H1 (cell line): ENCODE measurements around the gene RNF157. TPM values are rescaled to one million over a fixed set of nuclear protein-coding genes. Genes with fewer than 3 reads are reported as not detected.

Experiments
- CTCF ChIA-PET: fragments of 300-600 bp; sonication (Branson Sonifier 250); formaldehyde crosslinking; loops from one replicate; lab custom pipeline; 2021; ENCODE audit not compliant: partially characterized antibody; lab: Charles Lee
- POLR2A ChIA-PET: fragments of 300-600 bp; sonication (Branson Sonifier 250); formaldehyde crosslinking; loops from one replicate; lab custom pipeline; 2021; ENCODE audit warnings: inconsistent platforms; ENCODE audit not compliant: partially characterized antibody; lab: Charles Lee
- DNase-seq, 2 experiments: peaks; one replicate each; pipeline versions ENCODE4 v3.0.0 to v3.0.0-alpha.2; 2010 to 2022; ENCODE audit warnings: low spot score in 2 of 2, low read depth in 1 of 2, mixed read lengths in 1 of 2
- FAIRE-seq: peaks from 2 replicates; lab custom pipeline; 2011; peaks lifted over from hg19 to GRCh38; lab: Jason Lieb, UNC
- H2AFZ ChIP-seq: 2 replicates; pipeline ENCODE4 v1.8.1; 2012; ENCODE audit warnings: low read length, inconsistent platforms
- H2AK5ac ChIP-seq: 2 replicates; pipeline ENCODE4 v1.6.1; 2013; ENCODE audit warnings: low read depth, low read length
- H2BK120ac ChIP-seq: replicated peaks from 2 replicates; pipeline ENCODE3; 2013; ENCODE audit warnings: low read depth, low read length, inconsistent platforms
- H2BK12ac ChIP-seq: 2 replicates; pipeline ENCODE4 v1.6.1; 2013; ENCODE audit warnings: low read depth, low read length
- H2BK15ac ChIP-seq: 2 replicates; pipeline ENCODE4 v1.6.1; 2013; ENCODE audit warnings: low read length
- H2BK20ac ChIP-seq: 2 replicates; pipeline ENCODE4 v1.6.1; 2013; ENCODE audit warnings: low read length
- H2BK5ac ChIP-seq: 2 replicates; pipeline ENCODE4 v1.6.1; 2013; ENCODE audit warnings: low read depth, low read length
- H3K14ac ChIP-seq: 2 replicates; pipeline ENCODE4 v1.6.1; 2013; ENCODE audit warnings: inconsistent platforms; ENCODE audit not compliant: insufficient read length
- H3K18ac ChIP-seq: 2 replicates; pipeline ENCODE4 v1.6.1; 2013; ENCODE audit warnings: low read length; ENCODE audit errors: extremely low read depth
- H3K23ac ChIP-seq: 2 replicates; pipeline ENCODE4 v1.6.1; 2013; ENCODE audit warnings: inconsistent platforms; ENCODE audit not compliant: insufficient read length
- H3K23me2 ChIP-seq: 2 replicates; pipeline ENCODE4 v1.6.1; 2013; ENCODE audit warnings: low read depth, low read length
- H3K27ac ChIP-seq: 2 replicates; pipeline ENCODE4 v1.6.1; 2011; ENCODE audit warnings: low read depth, low read length, inconsistent platforms
- H3K27me3 ChIP-seq, 4 experiments: replicated peaks in 1 of 4; 1 replicate in 1 of 4; 2 replicates in 3 of 4; pipeline versions ENCODE4 v1.6.1 to v1.8.1; 2011 to 2013; ENCODE audit warnings: low read length in 3 of 4, mild to moderate bottlenecking in 3 of 4, inconsistent platforms in 2 of 4, mixed read lengths in 2 of 4, moderate library complexity in 1 of 4; ENCODE audit not compliant: control insufficient read depth in 3 of 4, insufficient read depth in 3 of 4; ENCODE audit errors: extremely low read depth in 1 of 4
- H3K36me3 ChIP-seq, 4 experiments: 2 replicates each; pipeline versions ENCODE4 v1.6.1 to v1.8.1; 2011 to 2013; ENCODE audit warnings: mild to moderate bottlenecking in 4 of 4, low read length in 3 of 4, moderate library complexity in 2 of 4, control low read depth in 1 of 4, inconsistent platforms in 1 of 4; ENCODE audit not compliant: insufficient read depth in 4 of 4, control insufficient read depth in 2 of 4
- H3K4ac ChIP-seq: replicated peaks from 2 replicates; pipeline ENCODE3; 2013; ENCODE audit warnings: low read length, low read depth, mixed read lengths, inconsistent platforms; ENCODE audit not compliant: insufficient read length
- H3K4me1 ChIP-seq, 4 experiments: replicated peaks in 1 of 4; 1 replicate in 1 of 4; 2 replicates in 3 of 4; pipeline versions ENCODE4 v1.6.1 to v1.8.1; 2011 to 2013; ENCODE audit warnings: low read length in 3 of 4, inconsistent platforms in 2 of 4, mixed read lengths in 1 of 4; ENCODE audit not compliant: insufficient read depth in 4 of 4, control insufficient read depth in 3 of 4
- H3K4me2 ChIP-seq, 2 experiments: 2 replicates each; pipeline versions ENCODE4 v1.6.1 to v1.8.1; 2011 to 2013; ENCODE audit warnings: low read depth in 2 of 2, low read length in 2 of 2, control low read depth in 1 of 2, inconsistent platforms in 1 of 2, mild to moderate bottlenecking in 1 of 2; ENCODE audit not compliant: insufficient read depth in 1 of 2
- H3K4me3 ChIP-seq, 4 experiments: fragments of 200-600, 300-600 bp in 1 of 4; sonication (generic), shearing (Covaris generic), sonication (Bioruptor Twin) in 1 of 4; 2 replicates each; pipeline versions ENCODE4 v1.5.1 to v1.8.1; 2011 to 2016; ENCODE audit warnings: low read length in 4 of 4, low read depth in 3 of 4, control low read depth in 2 of 4, inconsistent platforms in 2 of 4, mild to moderate bottlenecking in 2 of 4, mixed read lengths in 1 of 4, moderate library complexity in 1 of 4; ENCODE audit not compliant: insufficient read depth in 2 of 4; ENCODE audit errors: extremely low read depth in 1 of 4
- H3K56ac ChIP-seq: replicated peaks from 2 replicates; pipeline ENCODE3; 2013; ENCODE audit warnings: low read depth, mild to moderate bottlenecking, mixed read lengths, low read length, inconsistent platforms; ENCODE audit not compliant: insufficient read length
- H3K79me1 ChIP-seq: 2 replicates; pipeline ENCODE4 v1.6.1; 2013; ENCODE audit warnings: low read depth, low read length, control low read depth
- H3K79me2 ChIP-seq, 2 experiments: 2 replicates each; pipeline versions ENCODE4 v1.6.1 to v1.8.1; 2012 to 2013; ENCODE audit warnings: low read length in 2 of 2, mild to moderate bottlenecking in 2 of 2, inconsistent platforms in 1 of 2; ENCODE audit not compliant: insufficient read depth in 2 of 2, control insufficient read depth in 1 of 2
- H3K9ac ChIP-seq, 4 experiments: replicated peaks in 1 of 4; 1 replicate in 1 of 4; 2 replicates in 3 of 4; pipeline versions ENCODE4 v1.6.1 to v1.8.1; 2011 to 2013; ENCODE audit warnings: low read depth in 3 of 4, low read length in 3 of 4, control low read depth in 2 of 4, mild to moderate bottlenecking in 2 of 4, moderate library complexity in 2 of 4, inconsistent platforms in 1 of 4; ENCODE audit errors: extremely low read depth in 1 of 4
- H3K9me3 ChIP-seq, 2 experiments: 2 replicates each; pipeline versions ENCODE4 v1.6.1 to v1.8.1; 2012 to 2013; ENCODE audit warnings: mild to moderate bottlenecking in 2 of 2, moderate library complexity in 2 of 2, control low read depth in 1 of 2, inconsistent platforms in 1 of 2, low read depth in 1 of 2, low read length in 1 of 2, mixed read lengths in 1 of 2; ENCODE audit not compliant: insufficient read depth in 2 of 2
- H4K20me1 ChIP-seq, 2 experiments: replicated peaks in 1 of 2; 2 replicates each; pipeline versions ENCODE3 to v1.8.1; 2011 to 2013; ENCODE audit warnings: inconsistent platforms in 2 of 2, low read length in 2 of 2, mild to moderate bottlenecking in 1 of 2; ENCODE audit not compliant: insufficient read depth in 2 of 2, control insufficient read depth in 1 of 2
- H4K5ac ChIP-seq: 2 replicates; pipeline ENCODE4 v1.6.1; 2013; ENCODE audit warnings: low read length, low read depth, mixed read lengths, inconsistent platforms; ENCODE audit not compliant: insufficient read length
- H4K8ac ChIP-seq: 2 replicates; pipeline ENCODE4 v1.8.0; 2013; ENCODE audit warnings: mild to moderate bottlenecking, moderate library complexity, low read length, inconsistent platforms; ENCODE audit not compliant: insufficient read depth; ENCODE audit errors: extremely low read depth
- H4K91ac ChIP-seq: replicated peaks from 2 replicates; pipeline ENCODE3; 2013; ENCODE audit warnings: low read length, mixed read lengths, inconsistent platforms; ENCODE audit not compliant: insufficient read length
- CEBPB ChIP-seq: IDR thresholded peaks from 2 replicates; pipeline ENCODE4 v1.6.1; 2012; ENCODE audit warnings: low read depth, low read length
- CHD1 ChIP-seq: IDR thresholded peaks from 2 replicates; pipeline ENCODE4 v1.6.1; 2012; ENCODE audit warnings: low read depth, low read length, improper control_type of control experiment
- CREB1 ChIP-seq: IDR thresholded peaks from 2 replicates; pipeline ENCODE4 v1.6.1; 2012; ENCODE audit warnings: inconsistent platforms
- CTBP2 ChIP-seq: IDR thresholded peaks from 2 replicates; pipeline ENCODE4 v1.7.0; 2011; ENCODE audit warnings: borderline replicate concordance, mild to moderate bottlenecking, moderate library complexity, mixed read lengths, low read length; ENCODE audit not compliant: insufficient read depth, insufficient read length
- FOSL1 ChIP-seq: IDR thresholded peaks from 2 replicates; pipeline ENCODE4 v1.6.1; 2011; ENCODE audit warnings: mild to moderate bottlenecking, low read depth, low read length, moderate library complexity; ENCODE audit not compliant: insufficient read depth
- MAFK ChIP-seq: IDR thresholded peaks from 2 replicates; pipeline ENCODE4 v1.6.1; 2012; ENCODE audit warnings: low read depth, mild to moderate bottlenecking, improper control_type of control experiment, low read length
- POU5F1 ChIP-seq: IDR thresholded peaks from 2 replicates; pipeline ENCODE4 v1.6.1; 2011; ENCODE audit warnings: low read depth, mild to moderate bottlenecking, low read length, moderate library complexity
- RBBP5 ChIP-seq: IDR thresholded peaks from 2 replicates; pipeline ENCODE4 v1.7.1; 2012; ENCODE audit warnings: low read depth, mild to moderate bottlenecking, inconsistent platforms, low read length, moderate library complexity, borderline replicate concordance
- SIX5 ChIP-seq: IDR thresholded peaks from 2 replicates; pipeline ENCODE4 v1.6.1; 2011; ENCODE audit warnings: mild to moderate bottlenecking, low read depth, low read length
- TBP ChIP-seq: IDR thresholded peaks from 2 replicates; pipeline ENCODE4 v1.6.1; 2011; ENCODE audit warnings: low read depth, low read length, improper control_type of control experiment
- ZNF274 ChIP-seq: IDR thresholded peaks from 2 replicates; pipeline ENCODE4 v1.7.0; 2012; ENCODE audit warnings: low read length, borderline replicate concordance; ENCODE audit errors: extremely low read depth
- WGBS, 2 experiments: shearing (Covaris generic) in 1 of 2; methylation state at CpG; one replicate each; pipeline versions ENCODE4 v1.1.6 to v1.1.7; 2013 to 2015; ENCODE audit warnings: low lambda C conversion rate in 2 of 2, mixed read lengths in 2 of 2, inconsistent platforms in 1 of 2, low coverage in 1 of 2, missing lambda C conversion rate in 1 of 2; ENCODE audit not compliant: insufficient replicate concordance in 2 of 2, insufficient coverage in 1 of 2, insufficient read length in 1 of 2; ENCODE audit errors: extremely low coverage in 1 of 2, missing lambda C conversion rate in 1 of 2; 5-methylcytosine and 5-hydroxymethylcytosine counted together
- polyA plus RNA-seq, 7 experiments: library from polyadenylated mRNA; depleted of rRNA in 3 of 7; stranded (reverse) in 5 of 7; unstranded in 2 of 7; fragments of >200 nt in 5 of 7; fragments of 200-250 nt in 2 of 7; gene quantifications; 1 replicate in 5 of 7; 2 replicates in 1 of 7; 4 replicates in 1 of 7; pipeline versions ENCODE4 v1.2.1 to v1.2.3, GENCODE V29; 2011 to 2013; ENCODE audit warnings: missing spikeins in 2 of 7, mixed read lengths in 2 of 7
- total RNA-seq: library from RNA; stranded (reverse); fragmentation: NEBNext Ultra II Directional; extraction: Animal tissue kit (Norgen Biotek cat#: 25700); gene quantifications from 2 replicates; pipeline ENCODE4 v1.2.1, GENCODE V29; 2021

Gene RNF157
- total and polyA plus RNA-seq, 2 of the 8 experiments (the other 6 are each of a cell fraction or from before 2014, with no cell fraction given) = 13.4 to 16.7 TPM

- H2AFZ ChIP-seq = 0 out of 2 replicates have a peak overlapping the region, but pooled peaks have one; percentile 5
- H3K9me3 ChIP-seq = no peaks in the 10 kb centered on the region
- H3K23me2 ChIP-seq = no peaks in the 10 kb centered on the region
- no peaks in the 10 kb centered on the region for H3K79me2 ChIP-seq
- no peak overlapping the region for H2BK12ac ChIP-seq
- no peak overlapping the region for H3K56ac ChIP-seq
- H3K4ac ChIP-seq = no peak overlapping the region
- no peaks in the 10 kb centered on the region for H3K36me3 ChIP-seq
- H3K14ac ChIP-seq = no peak overlapping the region
- no peak overlapping the region for H3K4me2 ChIP-seq
- H3K18ac ChIP-seq = no peak overlapping the region; the same call in 1 of the 2 replicates
- H4K91ac ChIP-seq = no peak overlapping the region
- H2BK5ac ChIP-seq = no peak overlapping the region
- no peak overlapping the region; the same call in 1 of the 2 replicates for H4K8ac ChIP-seq
- 0 out of 2 replicates have a peak overlapping the region, but pooled peaks have one; percentile 73 for H2BK15ac ChIP-seq
- peaks cover 0 to 13% (median 12%) of the 10 kb centered on the region in 4 experiments; a peak in 6 of 7 replicates for H3K27me3 ChIP-seq
- ChIA-PET CTCF (interaction anchor here (0.6 to 7.5 kb wide), 18 partner anchors 8 to 416 kb away, joined by 3 to 49 read pairs (median 4); no protein-coding TSS in a partner anchor), POLR2A (interaction anchor here (1.4 to 1.8 kb wide), 2 partner anchors 19 to 24 kb away, joined by 5 to 6 read pairs; partner anchors contain the start of gene UBALD2)
- H2BK20ac ChIP-seq = no peak overlapping the region
- no peak overlapping the region for H3K27ac ChIP-seq
- H3K23ac ChIP-seq = no peak overlapping the region
- no peak overlapping the region; a peak in 1 of 7 replicates for H3K9ac ChIP-seq
- no peak overlapping the region for H2BK120ac ChIP-seq
- WGBS, 2 experiments = 92% methylated on average over 7 of the region's 7 CpGs; no CpG with 5 or more reads in 1 of the 2 experiments
- H4K20me1 ChIP-seq = no peaks in the 10 kb centered on the region
- DNase-seq (no peak), FAIRE-seq (no peak)
- no peak overlapping the region for H3K4me3 ChIP-seq
- TF ChIP-seq MAFK (no peak), ZNF274 (no peak), RBBP5 (no peak), CTBP2 (no peak), TBP (no peak), FOSL1 (no peak), CREB1 (no peak), CHD1 (no peak), POU5F1 (no peak), SIX5 (no peak), CEBPB (no peak)
- no peak overlapping the region for H4K5ac ChIP-seq
- no peak overlapping the region for H2AK5ac ChIP-seq
- peaks cover 0 to 4% (median 1%) of the 10 kb centered on the region in 4 experiments; a peak in 3 of 7 replicates for H3K4me1 ChIP-seq
- no peaks in the 10 kb centered on the region for H3K79me1 ChIP-seq
Observed at GRCh38 chr17:76246080-76247066, 6.1 kb upstream of the RNF157 start.
